HL-60/S4 (cell line): ENCODE results near the gene KRTAP22-1.

Experiments
- in situ Hi-C: fragments of 300-500 bp; cut with MboI; formaldehyde crosslinking; loops from 2 replicates; pipeline ENCODE4 v1.14.3; 2022; ENCODE audit warnings: low sequenced_read_pairs

Gene KRTAP22-1

DNA sequence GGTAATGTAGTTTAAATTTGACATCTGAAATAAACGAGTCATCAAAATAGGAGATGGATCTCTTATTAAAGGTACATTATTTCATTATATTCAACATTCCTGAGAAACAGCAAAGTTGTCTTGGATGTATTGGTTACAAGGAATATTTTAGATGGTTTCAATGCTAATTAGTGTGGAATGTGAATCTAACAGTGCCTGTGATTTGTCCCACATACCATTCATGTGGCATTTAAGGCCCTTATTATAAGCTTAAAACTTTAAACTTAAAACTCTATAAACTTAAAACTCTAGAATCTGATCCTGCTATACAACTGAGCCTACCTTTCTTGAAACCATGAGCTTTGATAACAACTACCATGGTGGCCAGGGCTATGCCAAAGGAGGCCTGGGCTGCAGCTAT is at the start of gene KRTAP22-1:
Gene KRTAP22-1 (plus strand): TSS at position 301 of the 400 bp plus-strand sequence.
- in situ Hi-C loops, result no loop called here

DNA sequence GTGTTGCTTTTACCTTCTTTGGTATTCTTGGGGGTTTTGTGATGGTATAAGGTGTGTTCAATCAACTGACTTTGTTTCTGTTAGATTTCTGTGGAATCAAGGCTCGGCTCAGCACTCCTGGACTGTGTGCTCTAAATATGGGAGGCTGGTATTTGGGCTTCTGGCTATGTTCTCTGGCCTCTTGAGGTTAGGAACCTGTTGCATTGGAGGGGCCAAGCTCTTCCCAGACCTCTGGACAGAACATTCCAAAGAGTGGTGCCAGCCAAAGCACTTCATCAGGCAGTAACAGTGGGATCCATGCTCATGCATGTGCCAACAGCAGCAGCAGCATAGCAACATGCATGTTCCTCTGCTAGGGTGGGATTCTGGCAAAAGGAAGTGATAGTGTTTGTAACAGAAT is 48.1 kb upstream of the KRTAP22-1 start:
- in situ Hi-C loops, result no loop called here

DNA sequence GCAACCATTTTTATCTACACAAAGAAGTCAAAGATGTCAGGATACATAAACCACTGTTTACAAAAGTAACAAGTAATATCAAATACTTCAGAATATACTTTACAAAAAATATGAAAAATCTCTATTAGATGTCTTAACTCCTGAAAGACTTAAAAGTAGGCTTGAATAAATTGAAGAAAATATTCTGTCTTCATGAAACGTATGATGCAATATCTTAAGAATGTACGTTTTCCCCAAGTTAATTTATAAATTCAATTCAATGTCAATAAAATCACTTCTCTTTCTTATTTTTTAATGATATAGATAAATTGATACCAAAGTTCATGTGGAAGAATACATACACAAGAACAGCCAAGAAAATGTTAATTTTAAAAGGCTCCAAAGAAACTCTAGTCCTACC is 45.8 kb upstream of the KRTAP22-1 start:
- in situ Hi-C loops, result no loop called here

DNA sequence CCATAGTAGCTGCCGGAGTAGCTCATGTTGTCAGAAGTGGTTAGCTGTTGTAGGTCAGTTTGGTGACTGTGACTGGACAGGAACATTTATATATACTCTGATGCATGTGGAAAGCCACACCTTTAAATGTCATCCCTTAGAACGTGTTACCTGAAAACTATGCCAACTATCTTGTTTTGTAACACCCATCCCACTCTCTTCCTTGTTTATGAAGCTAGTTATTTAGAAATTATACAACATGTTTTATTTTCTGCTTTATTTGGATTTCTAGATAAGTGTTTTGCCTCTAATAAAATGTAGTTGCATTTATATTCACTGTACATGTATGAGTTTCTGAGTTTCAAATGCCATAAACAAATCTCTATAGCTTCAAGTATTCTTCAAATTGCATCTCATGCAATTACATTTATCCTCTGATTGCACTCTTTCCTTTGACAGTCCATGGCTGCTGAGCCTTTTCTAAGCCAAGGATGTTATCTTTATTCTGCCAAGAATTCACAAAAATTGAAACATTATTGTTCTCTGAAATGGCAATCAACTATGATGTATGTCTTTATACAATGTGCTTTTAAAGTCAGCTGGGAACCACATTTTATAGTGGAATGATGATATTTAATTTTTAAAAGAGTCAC is 39.5 kb upstream of the KRTAP22-1 start, which contains the start of gene KRTAP19-7:
Gene KRTAP19-7 (minus strand): TSS at position 51 of the 632 bp plus-strand sequence. CDS start 25 bp downstream, at position 26.
- in situ Hi-C loops, result no loop called here

DNA sequence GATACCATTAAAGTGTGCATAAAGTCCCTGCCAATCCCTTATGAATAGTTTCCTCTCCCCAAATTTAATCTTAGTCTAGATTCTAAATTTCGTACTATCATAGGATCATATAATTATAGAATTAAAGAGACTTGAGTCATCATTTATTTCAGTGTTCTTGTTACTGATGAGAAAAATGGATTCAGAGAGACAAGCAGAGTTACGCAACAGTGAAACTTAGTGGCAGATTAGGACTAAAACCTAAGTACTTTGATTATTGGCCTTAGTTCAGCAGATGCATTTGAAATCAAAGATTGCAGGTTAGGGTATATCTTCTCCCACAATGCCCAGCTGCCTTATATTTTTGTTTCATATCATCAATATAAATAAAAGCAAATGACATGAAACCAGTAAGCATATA is 38.9 kb upstream of the KRTAP22-1 start:
- in situ Hi-C loops, result no loop called here

DNA sequence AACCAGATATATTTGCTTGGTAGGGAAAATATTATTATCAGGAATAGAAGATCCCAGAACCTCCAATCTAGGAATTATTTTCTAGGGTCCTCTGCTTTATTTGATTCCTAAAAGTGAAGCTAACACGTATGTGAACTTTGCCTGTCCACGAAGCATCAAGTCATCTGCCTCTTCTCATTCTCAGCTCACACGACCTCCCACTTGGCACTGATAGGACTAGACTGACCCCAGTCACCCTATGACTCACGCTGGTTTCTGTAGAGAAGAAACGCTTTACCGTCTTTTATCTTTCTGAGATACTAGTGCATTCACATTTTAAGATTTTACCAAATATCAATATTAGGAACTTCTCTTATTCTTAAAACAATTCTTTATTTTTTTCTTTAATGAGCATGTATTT is 37.8 kb upstream of the KRTAP22-1 start:
- in situ Hi-C loops, result no loop called here

DNA sequence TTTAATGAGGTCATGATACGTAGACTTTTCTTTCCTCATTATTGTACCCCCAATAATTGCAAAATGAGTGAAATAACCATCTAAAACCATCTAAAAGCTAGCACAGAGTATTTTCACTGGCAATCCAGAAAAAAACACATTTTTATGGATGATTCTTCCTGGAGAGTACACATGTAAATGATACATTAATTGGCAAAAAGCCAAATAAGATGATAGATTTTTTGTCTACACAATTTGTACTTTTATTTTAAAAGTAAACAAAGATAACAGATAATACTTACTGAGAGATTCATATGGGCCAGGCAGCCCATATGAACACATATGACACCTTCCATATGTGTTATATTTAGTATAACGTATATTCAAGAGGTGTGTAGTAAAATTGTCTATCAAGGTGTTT is 37.3 kb upstream of the KRTAP22-1 start:
- in situ Hi-C loops, result no loop called here

DNA sequence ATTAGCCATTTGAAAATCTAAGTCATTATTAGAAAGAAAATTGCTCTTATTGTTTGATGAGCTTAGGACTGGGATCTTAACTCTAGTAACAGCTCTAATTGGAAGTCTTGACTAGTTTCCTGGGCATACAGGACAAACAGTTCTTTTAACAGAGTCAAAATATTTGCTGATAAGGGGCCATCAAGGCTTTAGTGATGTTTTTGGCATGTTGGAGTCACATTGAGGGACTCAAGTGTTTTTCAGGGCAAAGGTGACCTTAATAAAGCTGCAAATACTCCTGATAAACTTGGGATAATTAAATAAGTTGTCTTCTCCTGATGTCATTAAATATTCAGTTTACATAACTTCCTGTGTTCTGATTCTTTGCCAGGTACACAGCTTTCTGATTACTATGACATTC is 33.3 kb upstream of the KRTAP22-1 start:
- in situ Hi-C loops, result no loop called here

DNA sequence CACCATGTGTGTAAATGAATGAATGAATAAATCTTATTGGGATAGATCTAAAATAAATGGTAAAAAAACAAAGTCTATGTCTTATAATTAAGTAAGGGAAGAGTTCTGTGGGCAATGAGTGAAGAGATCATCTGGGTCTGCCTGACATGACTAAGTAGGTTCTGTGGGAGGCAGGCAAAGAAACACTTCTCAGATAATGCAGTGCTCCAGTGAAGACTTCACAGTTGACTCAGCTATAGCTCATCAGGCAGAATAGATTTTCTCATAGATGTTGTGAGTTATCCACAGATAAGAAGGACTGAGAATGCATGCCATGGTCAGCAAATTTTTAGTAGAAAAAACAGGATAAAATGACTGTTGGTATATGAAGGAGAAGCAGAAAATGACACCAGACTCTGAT is 23.1 kb upstream of the KRTAP22-1 start:
- in situ Hi-C loops, result no loop called here

DNA sequence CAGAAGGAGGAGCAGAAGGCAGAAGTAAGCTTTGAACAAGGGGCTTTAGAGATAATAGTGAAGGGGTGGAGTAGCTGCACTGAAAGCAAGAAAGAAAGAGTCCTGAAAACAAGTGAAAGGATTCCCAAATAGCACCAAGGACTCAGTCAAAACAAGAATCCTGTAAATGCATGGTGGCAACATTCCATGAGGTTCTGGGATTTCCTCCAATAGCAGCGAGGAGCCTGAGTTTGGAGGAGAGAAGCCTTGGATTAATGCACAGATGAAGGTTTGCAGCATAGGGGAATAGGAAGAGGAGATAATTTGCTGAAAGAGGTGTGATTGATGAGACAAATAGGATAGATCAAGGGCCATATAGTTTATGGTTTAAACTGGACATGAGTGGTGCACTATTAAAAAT is 21.5 kb upstream of the KRTAP22-1 start:
- in situ Hi-C loops, result no loop called here

DNA sequence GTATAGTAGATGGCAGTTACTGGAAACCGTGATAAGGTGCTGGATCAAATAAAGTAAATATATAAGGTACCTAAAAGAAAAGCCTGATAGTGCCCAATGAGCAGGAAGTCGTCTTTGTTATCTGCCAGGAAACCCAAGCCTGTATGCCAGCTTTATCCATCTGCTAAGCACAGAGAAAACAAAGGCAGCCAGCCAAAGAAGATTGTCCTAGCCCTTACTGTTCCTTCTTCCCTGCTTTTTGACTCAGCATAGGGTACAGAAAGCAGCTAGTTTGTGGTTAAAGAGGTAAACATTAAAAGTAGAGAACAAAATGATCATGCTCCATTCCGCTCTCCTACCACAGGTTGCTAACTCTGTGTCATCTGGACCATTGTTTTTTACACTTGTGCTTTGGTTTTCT is 20.8 kb upstream of the KRTAP22-1 start:
- in situ Hi-C loops, result no loop called here

DNA sequence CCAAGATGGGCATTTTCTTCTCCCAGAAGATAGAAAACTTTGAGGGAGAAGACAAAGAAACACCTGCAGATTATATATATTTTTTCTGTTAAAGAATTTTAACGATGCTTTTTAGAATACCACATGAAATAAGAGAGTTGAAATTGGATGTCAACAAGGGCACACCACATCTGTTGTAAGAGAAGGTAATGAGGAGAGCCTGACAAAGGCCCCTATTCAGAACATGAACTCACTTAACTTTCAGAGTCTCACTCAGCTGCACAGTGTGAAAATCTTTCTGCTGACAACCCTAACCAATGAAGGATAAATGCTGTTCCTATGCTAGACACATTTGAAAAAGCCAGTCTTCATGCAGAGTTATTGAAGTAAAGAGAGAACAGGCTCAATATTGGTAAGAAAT is 18.0 kb upstream of the KRTAP22-1 start:
- in situ Hi-C loops, result no loop called here

DNA sequence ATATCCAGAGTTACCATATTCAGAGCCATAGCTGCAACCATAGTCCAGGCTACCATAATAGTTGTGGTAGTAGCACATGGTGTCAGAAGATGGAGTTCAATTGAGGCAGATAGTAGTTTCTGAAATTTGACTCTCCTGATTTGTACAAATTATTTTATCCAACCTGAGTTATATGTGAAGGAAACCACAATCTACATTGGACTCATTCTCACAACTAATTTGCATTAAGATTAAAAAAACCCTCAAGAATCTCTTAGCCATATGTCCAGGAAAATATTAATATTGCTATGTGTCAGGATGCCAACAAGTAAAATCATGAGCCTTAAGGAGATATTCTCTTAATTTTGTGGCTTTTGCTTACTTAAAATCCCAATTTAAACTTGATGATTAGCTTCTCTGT is 10.6 kb upstream of the KRTAP22-1 start, which contains the start of gene KRTAP22-2:
Gene KRTAP22-2 (minus strand): TSS at position 101 of the 400 bp plus-strand sequence.
- in situ Hi-C loops, result no loop called here

DNA sequence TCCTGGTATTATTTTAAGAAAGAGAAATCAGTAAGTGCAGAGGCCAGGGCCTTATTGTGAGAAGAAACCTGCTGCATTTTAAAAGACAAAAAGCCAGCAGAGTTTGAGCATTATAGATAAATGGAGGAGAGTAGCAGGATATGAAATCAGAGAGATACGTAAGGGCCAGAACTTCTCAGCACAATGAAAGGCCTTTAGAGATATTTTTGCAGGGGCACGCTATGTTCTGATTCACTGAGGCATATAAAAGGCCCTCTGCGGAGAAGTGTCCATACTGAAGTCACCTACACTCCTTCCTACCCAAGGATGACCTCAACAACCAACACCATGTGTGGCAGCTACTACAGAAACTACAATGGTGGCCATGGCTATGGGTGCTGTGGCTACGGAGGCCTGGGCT is 8.7 kb upstream of the KRTAP22-1 start, which contains the start of gene KRTAP6-3:
Gene KRTAP6-3 (plus strand): TSS at position 301 of the 400 bp plus-strand sequence. CDS start 6 bp downstream, at position 307.
- in situ Hi-C loops, result no loop called here

DNA sequence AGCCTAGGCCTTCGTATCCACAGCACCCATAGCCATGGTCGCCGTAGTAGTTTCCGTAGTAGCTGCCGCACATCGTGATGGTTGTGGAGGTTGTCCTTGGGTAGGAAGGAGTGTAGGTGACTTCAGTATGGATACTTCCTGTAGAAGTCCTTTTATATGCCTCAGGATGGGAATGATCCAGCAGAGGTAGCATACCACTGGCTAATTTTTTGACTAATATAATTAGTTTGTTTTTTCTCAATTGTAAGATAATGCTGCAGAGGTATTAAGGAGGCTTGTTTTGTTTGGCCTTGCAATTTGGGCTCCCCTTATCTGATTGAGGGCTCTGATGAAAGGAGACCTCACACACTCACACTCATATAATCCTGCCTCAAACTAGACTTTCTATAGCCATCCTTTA is 2.1 kb upstream of the KRTAP22-1 start, which contains the start of gene KRTAP6-2:
Gene KRTAP6-2 (minus strand): TSS at position 101 of the 400 bp plus-strand sequence. CDS start 28 bp downstream, at position 73.
- in situ Hi-C loops, result no loop called here

DNA sequence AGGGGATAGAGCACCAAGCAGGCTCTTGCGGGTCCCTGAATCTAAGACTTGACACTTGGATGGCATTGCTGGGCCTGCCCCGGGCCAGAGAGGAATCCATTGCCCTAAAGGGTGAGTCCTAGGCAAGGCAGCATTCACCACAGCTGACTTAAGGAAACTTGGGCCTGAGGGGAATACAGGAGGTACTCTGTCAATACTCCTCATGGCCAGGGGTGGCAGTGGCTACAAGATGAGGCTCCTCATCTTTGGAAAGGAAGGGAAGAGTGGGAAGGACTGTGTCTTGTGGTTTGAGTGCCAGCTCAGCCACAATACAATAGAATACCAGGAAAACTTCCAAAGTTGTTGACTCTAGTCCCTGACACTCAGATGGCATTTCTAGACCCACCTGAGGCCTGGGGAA is 5.1 kb downstream of the KRTAP22-1 start:
- in situ Hi-C loops, result no loop called here

DNA sequence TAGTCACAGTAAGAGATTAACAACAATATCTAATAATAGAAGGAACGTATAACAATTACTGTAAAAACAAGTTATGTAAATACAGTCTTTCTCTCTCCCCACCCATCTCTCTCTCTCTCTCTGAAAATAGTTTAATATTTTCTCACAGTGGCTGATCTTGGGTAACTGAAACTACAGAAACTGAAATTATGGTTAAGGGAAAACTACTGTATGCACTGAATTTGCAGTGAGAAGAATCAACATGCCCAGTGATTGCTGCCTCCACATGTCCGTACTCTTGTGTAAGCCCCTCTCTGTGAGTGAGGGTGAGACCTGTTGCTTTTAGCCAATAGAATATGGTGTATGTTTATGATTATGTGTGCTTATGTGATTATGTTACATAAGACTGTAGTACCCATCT is 11.2 kb downstream of the KRTAP22-1 start:
- in situ Hi-C loops, result no loop called here

DNA sequence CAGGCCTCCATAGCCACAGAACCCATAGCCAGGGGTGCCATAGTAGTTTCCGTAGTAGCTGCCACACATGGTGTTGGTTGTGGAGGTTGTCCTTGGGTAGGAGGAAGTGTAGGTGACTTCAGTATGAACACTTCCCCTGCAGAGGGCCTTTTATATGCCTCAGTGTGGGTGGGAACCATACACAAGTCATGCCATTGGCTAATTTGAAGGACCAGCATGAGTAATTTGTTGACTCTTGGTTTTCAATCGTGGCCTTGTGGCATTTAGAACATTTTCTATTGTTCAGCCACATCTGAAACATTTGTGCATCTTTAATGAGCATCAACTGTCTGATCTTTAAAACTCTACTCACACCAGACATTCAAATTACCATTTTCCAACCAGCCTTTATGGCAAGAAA is 12.9 kb downstream of the KRTAP22-1 start, which contains the start of gene KRTAP6-1:
Gene KRTAP6-1 (minus strand): TSS at position 95 of the 400 bp plus-strand sequence. CDS start 26 bp downstream, at position 69.
- in situ Hi-C loops, result no loop called here

DNA sequence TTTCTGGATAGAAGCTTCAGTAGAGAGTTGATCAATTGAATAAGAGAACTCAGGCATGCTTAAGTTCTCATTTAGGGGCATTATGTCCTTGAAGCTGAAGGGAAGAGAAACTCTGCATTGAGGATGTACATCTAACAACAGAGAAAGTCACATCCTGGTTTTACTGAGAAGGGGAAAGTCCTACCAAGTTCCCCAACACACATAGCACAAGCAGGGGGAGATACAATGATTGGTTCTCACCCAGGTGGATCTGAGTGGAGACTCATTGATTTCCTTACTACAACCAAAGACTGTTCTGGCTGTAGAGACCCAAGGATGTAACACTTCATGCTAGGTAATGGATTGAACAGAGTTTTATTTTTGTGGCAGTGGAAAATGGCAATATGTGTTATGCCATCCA is 14.3 kb downstream of the KRTAP22-1 start:
- in situ Hi-C loops, result no loop called here

DNA sequence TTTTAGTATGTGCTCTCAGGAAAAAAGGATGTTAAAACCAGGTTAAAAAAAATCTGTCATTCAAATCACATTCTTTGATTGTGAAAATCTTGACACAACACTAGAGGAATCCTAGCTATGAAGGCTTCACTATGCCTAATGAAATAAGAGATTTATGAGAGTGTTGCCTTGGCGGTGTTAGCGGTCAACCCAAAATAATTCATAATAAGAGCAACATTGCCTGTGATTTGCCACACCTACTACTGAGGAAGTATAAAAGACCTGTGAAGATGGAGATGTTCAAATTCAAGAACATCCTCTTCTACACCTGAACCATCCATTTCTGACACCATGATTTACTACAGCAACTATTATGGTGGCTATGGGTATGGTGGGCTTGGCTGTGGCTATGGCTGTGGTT is 15.2 kb downstream of the KRTAP22-1 start, which contains the start of gene KRTAP20-1:
Gene KRTAP20-1 (plus strand): TSS at position 301 of the 400 bp plus-strand sequence. CDS start 30 bp downstream, at position 331.
- in situ Hi-C loops, result no loop called here

DNA sequence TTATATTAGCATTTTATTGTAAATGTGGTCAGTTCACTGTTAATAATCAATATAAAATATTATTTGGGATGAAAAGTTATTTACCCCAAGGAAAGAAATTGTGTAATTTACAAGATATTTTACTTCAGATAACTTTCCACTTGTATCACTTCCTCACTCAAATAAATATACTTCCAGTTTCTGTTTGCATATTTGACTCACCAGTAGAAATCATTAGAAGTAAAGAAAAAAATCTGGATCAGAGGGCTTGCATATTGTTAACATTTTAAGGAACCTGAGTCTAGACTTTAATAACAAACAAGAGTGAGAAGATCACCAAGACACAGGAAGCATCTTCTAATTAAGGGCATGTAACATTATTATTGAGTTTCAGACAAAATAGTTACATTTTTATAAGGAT is 19.2 kb downstream of the KRTAP22-1 start:
- in situ Hi-C loops, result no loop called here

DNA sequence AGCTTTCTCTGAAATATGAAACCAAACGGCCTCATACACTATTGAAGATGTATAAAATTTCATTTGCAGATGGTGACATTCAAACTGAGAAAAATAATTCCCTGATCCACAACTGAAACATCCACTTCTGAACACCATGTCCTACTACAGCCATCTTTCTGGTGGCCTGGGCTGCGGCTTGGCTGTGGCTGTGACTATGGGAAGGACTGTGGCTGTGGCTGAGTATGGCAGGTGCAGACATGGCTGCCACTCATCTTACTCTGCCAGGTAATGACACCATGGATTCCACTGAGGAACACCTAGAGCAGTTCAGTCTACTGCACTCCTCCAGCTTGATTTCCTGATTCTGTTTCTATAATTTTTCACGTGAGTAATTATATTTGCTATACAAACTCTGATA is 19.6 kb downstream of the KRTAP22-1 start, which contains the start of gene KRTAP20-4:
Gene KRTAP20-4 (plus strand): TSS at position 106 of the 400 bp plus-strand sequence.
- in situ Hi-C loops, result no loop called here
